ENCODE results near the gene GNLY. TPM values are rescaled to one million over a fixed set of nuclear protein-coding genes. Genes with fewer than 3 reads are reported as not detected.

GNLY gene
- total and polyA plus RNA-seq, 9 of the 15 experiments (the other 6 are each of a cell fraction or from before 2014, with no cell fraction given), result not detected

- POLR2A ChIA-PET, result no interaction called here
- no peaks in the 10 kb centered on the region for H3K9me1 ChIP-seq (ENCODE audit: control insufficient read depth, insufficient read depth, low read length)
- 11% methylated on average over 6 of the region's 11 CpGs for WGBS (ENCODE audit: insufficient coverage, low coverage, missing lambda C conversion rate)
These were observed 27.5 kb upstream of the GNLY start for GRCh38 chr2:85666435-85667316.

GRCh38 chr2:85667561-85668008 is 26.6 kb upstream of the GNLY start:
- Histone ChIP-seq H3K4me2 (ENCODE audit: insufficient read depth, low read length) (no peak overlapping the region), H3K79me2 (ENCODE audit: control insufficient read depth, insufficient read depth, low read length) (no peaks in the 10 kb centered on the region), H3K9ac (ENCODE audit: insufficient read depth in 1 of 2, low read depth in 2 of 2, low read length in 2 of 2) (no peak overlapping the region), H3K4me1 (replicated peaks in 1 of 2; ENCODE audit: control insufficient read depth in 2 of 2, insufficient read depth in 2 of 2, low read length in 2 of 2) (peaks cover 3 to 15% of the 10 kb centered on the region in 2 experiments; a peak in 3 of 5 replicates), H3K36me3 (ENCODE audit: control insufficient read depth, insufficient read depth, low read length) (no peaks in the 10 kb centered on the region), H3K4me3 (no peak overlapping the region), H3K9me1 (ENCODE audit: control insufficient read depth, insufficient read depth, low read length) (no peaks in the 10 kb centered on the region), H4K20me1 (replicated peaks; ENCODE audit: control insufficient read depth, insufficient read depth, low read length) (peaks cover 5% of the 10 kb centered on the region; the same call in 1 of the 2 replicates), H2AFZ (ENCODE audit: low read depth, low read length) (no peak overlapping the region), H3K9me3 (replicated peaks; ENCODE audit: control insufficient read depth, insufficient read depth, low read depth, low read length) (no peaks in the 10 kb centered on the region), H3K27ac (ENCODE audit: extremely low read depth, low read depth, low read length) (no peak overlapping the region), H3K27me3 (ENCODE audit: control insufficient read depth in 2 of 2, insufficient read depth in 2 of 2, low read length in 2 of 2) (peaks cover 10 to 19% of the 10 kb centered on the region in 2 experiments)
- in situ Hi-C loops (cut with MboI) (no loop called here), intact Hi-C loops (cut with micrococcal nuclease) (no loop called here)
- 0% methylated on average over 3 of the region's 3 CpGs for WGBS (ENCODE audit: insufficient coverage, low coverage, missing lambda C conversion rate)
- TF ChIP-seq HNRNPK (IDR thresholded peaks at IDR 0.05; ENCODE audit: low read depth, low read length, poor library complexity, severe bottlenecking), result no peak
- TF ChIP-seq ZFP36 (IDR thresholded peaks at IDR 0.05; ENCODE audit: low read depth, low read length, partially characterized antibody), result peak; percentile 42
- CTCF ChIA-PET (ENCODE audit: low intra/inter-chr PET ratio), result no interaction called here
- FAIRE-seq, result no peak
- POLR2A ChIA-PET, result no interaction called here
- no TSS peak for BruUV-seq (replicated peaks)
- no peak for DNase-seq (ENCODE audit: extremely low read depth in 1 of 4, low spot score in 3 of 4)
- no peak for ATAC-seq

More at GRCh38 chr2:85666435-85667316, 27.5 kb upstream of the GNLY start:
- CTCF ChIA-PET (ENCODE audit: low intra/inter-chr PET ratio), result no interaction called here
- Histone ChIP-seq H4K20me1 (replicated peaks; ENCODE audit: control insufficient read depth, insufficient read depth, low read length) (peaks cover 5% of the 10 kb centered on the region; the same call in 1 of the 2 replicates), H3K27me3 (ENCODE audit: control insufficient read depth in 2 of 2, insufficient read depth in 2 of 2, low read length in 2 of 2) (peaks cover 9 to 15% of the 10 kb centered on the region in 2 experiments), H3K4me3 (no peak overlapping the region), H3K27ac (ENCODE audit: extremely low read depth, low read depth, low read length) (no peak overlapping the region), H3K4me1 (replicated peaks in 1 of 2; ENCODE audit: control insufficient read depth in 2 of 2, insufficient read depth in 2 of 2, low read length in 2 of 2) (peaks cover 3 to 15% of the 10 kb centered on the region in 2 experiments; a peak in 3 of 5 replicates), H2AFZ (ENCODE audit: low read depth, low read length) (no peak overlapping the region), H3K36me3 (ENCODE audit: control insufficient read depth, insufficient read depth, low read length) (no peaks in the 10 kb centered on the region), H3K9ac (ENCODE audit: insufficient read depth in 1 of 2, low read depth in 2 of 2, low read length in 2 of 2) (peak overlapping the region in 1 of 2 experiments; percentile 43; a peak in 1 of 4 replicates), H3K4me2 (ENCODE audit: insufficient read depth, low read length) (no peak overlapping the region), H3K9me3 (replicated peaks; ENCODE audit: control insufficient read depth, insufficient read depth, low read depth, low read length) (no peaks in the 10 kb centered on the region), H3K79me2 (ENCODE audit: control insufficient read depth, insufficient read depth, low read length) (no peaks in the 10 kb centered on the region)
- no peak for FAIRE-seq
- in situ Hi-C loops (cut with MboI), result no loop called here
- ATAC-seq, result no peak
- TF ChIP-seq CBFB (CRISPR knock-in tag; IDR thresholded peaks at IDR 0.05) (no peak), ZNF263 (CRISPR knock-in tag; IDR thresholded peaks at IDR 0.05; ENCODE audit: borderline replicate concordance) (peak; percentile 95)
- intact Hi-C loops (cut with micrococcal nuclease), result no loop called here
- DNase-seq (ENCODE audit: extremely low read depth in 1 of 4, low spot score in 3 of 4), result no peak
- BruUV-seq (replicated peaks), result no TSS peak
